Fibroblast of gingiva (primary cell): ENCODE measurements around the gene ANKRD55.
"Not testable (repeated sequence)": the region's sequence is repeated elsewhere in the genome, so short reads cannot be mapped to it uniquely, and the experiment has no call there.

Experiments used
- DNase-seq: peaks from one replicate; pipeline ENCODE4 v3.0.0-alpha.2; 2011; ENCODE audit warnings: low read depth

ANKRD55 gene

GRCh38 chr5:56102889-56103288 is 130.2 kb downstream of the ANKRD55 start:
- DNase-seq, result no peak

- DNase-seq, result not testable (repeated sequence)
Observed at GRCh38 chr5:56102207-56102606, 130.9 kb downstream of the ANKRD55 start.

- no peak for DNase-seq
Observed at GRCh38 chr5:56101180-56101579, 131.9 kb downstream of the ANKRD55 start.

GRCh38 chr5:56100439-56101176 is 132.5 kb downstream of the ANKRD55 start:
- no peak for DNase-seq

- peak; percentile 96 for DNase-seq
Observed at GRCh38 chr5:56099346-56099745, 133.8 kb downstream of the ANKRD55 start.

- no peak for DNase-seq
Observed at GRCh38 chr5:56097055-56097454, 136.1 kb downstream of the ANKRD55 start.

GRCh38 chr5:56095579-56096102 is 137.5 kb downstream of the ANKRD55 start:
- DNase-seq, result no peak

- no peak for DNase-seq
Observed at GRCh38 chr5:56094579-56095361, 138.4 kb downstream of the ANKRD55 start.

- DNase-seq, result no peak
Observed at GRCh38 chr5:56093970-56094369, 139.2 kb downstream of the ANKRD55 start.

- no peak for DNase-seq
Observed at GRCh38 chr5:56092115-56092514, 141.0 kb downstream of the ANKRD55 start.

- DNase-seq, result no peak
Observed at GRCh38 chr5:56091664-56092063, 141.5 kb downstream of the ANKRD55 start.

- DNase-seq, result no peak
Observed at GRCh38 chr5:56090793-56091460, 142.2 kb downstream of the ANKRD55 start.

GRCh38 chr5:56088967-56089829 is 143.9 kb downstream of the ANKRD55 start:
- peak; percentile 89 for DNase-seq

- DNase-seq, result peak; percentile 78
Observed at GRCh38 chr5:56088431-56088949, 144.6 kb downstream of the ANKRD55 start.

GRCh38 chr5:56085193-56085592 is 147.9 kb downstream of the ANKRD55 start:
- no peak for DNase-seq

GRCh38 chr5:56083286-56083854 is 149.8 kb downstream of the ANKRD55 start:
- no peak for DNase-seq

- peak; percentile 52 for DNase-seq
Observed at GRCh38 chr5:56081053-56081642, 152.0 kb downstream of the ANKRD55 start.

- no peak for DNase-seq
Observed at GRCh38 chr5:56080375-56081052, 152.6 kb downstream of the ANKRD55 start.

- DNase-seq, result not testable (repeated sequence)
Observed at GRCh38 chr5:56079157-56079500, 154.0 kb downstream of the ANKRD55 start.
